GM12878 (cell line): Measurements from ENCODE around the gene TMEM63B. TPM values are rescaled to one million over a fixed set of nuclear protein-coding genes. Genes with fewer than 3 reads are reported as not detected.

ENCODE experiments used
- CREM ChIP-seq: IDR thresholded peaks from 2 replicates; pipeline ENCODE4 v1.6.1; 2014; ENCODE audit warnings: antibody characterized with exemption, low read depth
- FOS ChIP-seq: IDR thresholded peaks from 3 replicates; pipeline ENCODE4 v1.6.1; 2011; ENCODE audit warnings: borderline replicate concordance; ENCODE audit not compliant: insufficient read length; ENCODE audit errors: extremely low read depth
- HDAC6 ChIP-seq: fragments of 200-600 bp; sonication (generic); IDR thresholded peaks from one replicate; pipeline ENCODE4 v1.8.0; 2017; ENCODE audit warnings: antibody characterized with exemption; ENCODE audit not compliant: unreplicated experiment
- JUNB ChIP-seq: IDR thresholded peaks from 2 replicates; pipeline ENCODE4 v1.6.1; 2016; ENCODE audit warnings: antibody characterized with exemption, mild to moderate bottlenecking
- KAT2A ChIP-seq: conservative IDR thresholded peaks from 2 replicates; pipeline ENCODE4 v1.6.1; 2011; ENCODE audit warnings: low read depth, low read length; ENCODE audit not compliant: control insufficient read depth
- LARP7 ChIP-seq: fragments of 450-650 bp; IDR thresholded peaks from 2 replicates; pipeline ENCODE4 v1.6.1; 2017; ENCODE audit warnings: mild to moderate bottlenecking
- MYC ChIP-seq: IDR thresholded peaks from 2 replicates; pipeline ENCODE4 v1.6.1; 2011; ENCODE audit warnings: mild to moderate bottlenecking, low read length, moderate library complexity, inconsistent platforms; ENCODE audit not compliant: insufficient read depth, insufficient replicate concordance, insufficient read length, severe bottlenecking
- NBN ChIP-seq: fragments of 450-650 bp; IDR thresholded peaks from 2 replicates; pipeline ENCODE4 v1.6.1; 2016
- NR2C2 ChIP-seq: IDR thresholded peaks from 2 replicates; pipeline ENCODE4 v1.6.1; 2011; ENCODE audit warnings: borderline replicate concordance, low read depth; ENCODE audit not compliant: control insufficient read depth, insufficient read length
- NR2F1 ChIP-seq: fragments of 450-650 bp; conservative IDR thresholded peaks from 2 replicates; pipeline ENCODE4 v1.6.1; 2017; ENCODE audit warnings: mild to moderate bottlenecking
- POLR2A ChIP-seq: IDR thresholded peaks from 2 replicates; pipeline ENCODE4 v1.6.1; 2011; ENCODE audit warnings: low read depth, mild to moderate bottlenecking, low read length
- POLR2AphosphoS5 ChIP-seq: IDR thresholded peaks from 2 replicates; pipeline ENCODE4 v1.6.1; 2011; ENCODE audit warnings: mild to moderate bottlenecking, low read length, inconsistent platforms
- POU2F2 ChIP-seq: IDR thresholded peaks from 3 replicates; pipeline ENCODE4 v1.6.1; 2011; ENCODE audit warnings: low read depth, mild to moderate bottlenecking, low read length, borderline replicate concordance
- RAD21 ChIP-seq: IDR thresholded peaks from 2 replicates; pipeline ENCODE4 v1.6.1; 2011; ENCODE audit warnings: mild to moderate bottlenecking, low read depth, low read length, moderate library complexity; ENCODE audit not compliant: insufficient read depth
- SMAD5 ChIP-seq: IDR thresholded peaks from 2 replicates; pipeline ENCODE4 v1.6.1; 2016; ENCODE audit warnings: antibody characterized with exemption, low read depth
- STAT3 ChIP-seq: IDR thresholded peaks from 2 replicates; pipeline ENCODE4 v1.6.1; 2011; ENCODE audit warnings: low read depth, low read length, improper control_type of control experiment
- TBL1XR1 ChIP-seq: IDR thresholded peaks from 2 replicates; pipeline ENCODE4 v1.6.1; 2012; ENCODE audit warnings: low read depth, low read length, improper control_type of control experiment
- TCF3 ChIP-seq: IDR thresholded peaks from 2 replicates; pipeline ENCODE4 v1.6.1; 2012; ENCODE audit warnings: low read depth, mild to moderate bottlenecking, low read length, borderline replicate concordance; ENCODE audit not compliant: insufficient read depth
- TCF7 ChIP-seq: IDR thresholded peaks from 2 replicates; pipeline ENCODE4 v1.6.1; 2014; ENCODE audit warnings: antibody characterized with exemption, borderline replicate concordance
- polyA plus RNA-seq, 11 experiments: library from polyadenylated mRNA; depleted of rRNA in 4 of 11; unstranded in 6 of 11; stranded (reverse) in 5 of 11; fragments of >200 nt; fragmentation: Nextera tagmentation in 4 of 11; fragmentation: Illumina TruSeq in 1 of 11; extraction: Ambion mirVana in 4 of 11; extraction: Trizol in 1 of 11; gene quantifications; 1 replicate in 1 of 11; 2 replicates in 10 of 11; pipeline versions ENCODE4 v1.2.1 to v1.2.3, GENCODE V29; 2011 to 2016; ENCODE audit warnings: inconsistent platforms in 2 of 11, missing spikeins in 2 of 11, low read depth in 1 of 11
- total RNA-seq, 4 experiments: library from RNA; depleted of rRNA in 3 of 4; stranded (reverse); fragments of >200 nt in 3 of 4; fragmentation: Illumina TruSeq in 1 of 4; extraction: Trizol in 1 of 4; gene quantifications; 2 replicates each; pipeline versions ENCODE4 v1.2.1 to v1.2.3, GENCODE V29; 2013 to 2021
- TF ChIP-seq, protein P1 (sequence below): fragments of 450-650 bp; formaldehyde crosslinking; IDR thresholded peaks from 2 replicates; pipeline ENCODE4 v1.4.0; 2022; ENCODE audit warnings: mild to moderate bottlenecking, moderate library complexity
- TF ChIP-seq, protein P2 (sequence below): fragments of 450-650 bp; IDR thresholded peaks from 2 replicates; pipeline ENCODE4 v1.6.1; 2017; ENCODE audit warnings: antibody characterized with exemption, mild to moderate bottlenecking, moderate library complexity
- TF ChIP-seq, protein P3 (sequence below): IDR thresholded peaks from 2 replicates; pipeline ENCODE4 v1.6.1; 2011; ENCODE audit warnings: low read depth, low read length, improper control_type of control experiment, borderline replicate concordance
- TF ChIP-seq, protein P4 (sequence below): fragments of 450-650 bp; conservative IDR thresholded peaks from 2 replicates; pipeline ENCODE4 v1.6.1; 2017; ENCODE audit warnings: mild to moderate bottlenecking, moderate library complexity

The TMEM63B gene
- total and polyA plus RNA-seq, 10 of the 15 experiments (the other 5 are each of a cell fraction or from before 2014, with no cell fraction given), result 0.09 to 15.0 (median 7.1) TPM; not detected in 1

DNA sequence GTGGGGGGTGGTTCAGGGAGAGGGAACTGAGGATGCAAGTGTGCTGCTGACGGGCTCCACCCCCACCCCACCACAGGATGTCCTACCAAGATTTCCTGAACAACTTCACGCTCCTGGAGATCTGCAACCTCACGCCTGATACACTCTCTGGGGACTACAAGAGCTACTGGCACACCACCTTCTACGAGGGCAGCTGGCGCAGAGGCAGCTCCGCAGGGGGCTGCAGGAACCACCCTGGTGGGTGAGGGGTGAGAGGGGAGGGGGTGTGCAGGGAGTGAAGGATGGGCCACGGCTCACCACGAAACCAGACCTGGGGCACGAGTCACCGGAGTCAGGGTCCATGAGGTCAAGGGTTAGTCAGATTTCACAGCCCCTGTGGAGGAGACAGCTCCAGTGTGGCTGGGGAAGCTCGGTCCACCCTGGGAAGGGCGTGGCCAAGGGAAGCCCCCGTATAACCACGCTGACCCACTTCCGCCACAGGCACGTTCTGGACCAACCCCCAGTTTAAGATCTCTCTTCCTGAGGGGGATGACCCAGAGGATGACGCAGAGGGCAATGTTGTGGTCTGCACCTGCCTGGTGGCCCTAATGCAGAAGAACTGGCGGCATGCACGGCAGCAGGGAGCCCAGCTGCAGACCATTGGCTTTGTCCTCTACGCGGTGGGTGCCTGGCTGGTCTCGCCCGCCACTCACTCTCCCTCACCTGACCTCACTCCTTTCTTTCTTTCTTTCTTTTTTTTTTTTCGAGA is 49.6 kb downstream of the TMEM63B start (continued):
- TF ChIP-seq, protein P1, sequence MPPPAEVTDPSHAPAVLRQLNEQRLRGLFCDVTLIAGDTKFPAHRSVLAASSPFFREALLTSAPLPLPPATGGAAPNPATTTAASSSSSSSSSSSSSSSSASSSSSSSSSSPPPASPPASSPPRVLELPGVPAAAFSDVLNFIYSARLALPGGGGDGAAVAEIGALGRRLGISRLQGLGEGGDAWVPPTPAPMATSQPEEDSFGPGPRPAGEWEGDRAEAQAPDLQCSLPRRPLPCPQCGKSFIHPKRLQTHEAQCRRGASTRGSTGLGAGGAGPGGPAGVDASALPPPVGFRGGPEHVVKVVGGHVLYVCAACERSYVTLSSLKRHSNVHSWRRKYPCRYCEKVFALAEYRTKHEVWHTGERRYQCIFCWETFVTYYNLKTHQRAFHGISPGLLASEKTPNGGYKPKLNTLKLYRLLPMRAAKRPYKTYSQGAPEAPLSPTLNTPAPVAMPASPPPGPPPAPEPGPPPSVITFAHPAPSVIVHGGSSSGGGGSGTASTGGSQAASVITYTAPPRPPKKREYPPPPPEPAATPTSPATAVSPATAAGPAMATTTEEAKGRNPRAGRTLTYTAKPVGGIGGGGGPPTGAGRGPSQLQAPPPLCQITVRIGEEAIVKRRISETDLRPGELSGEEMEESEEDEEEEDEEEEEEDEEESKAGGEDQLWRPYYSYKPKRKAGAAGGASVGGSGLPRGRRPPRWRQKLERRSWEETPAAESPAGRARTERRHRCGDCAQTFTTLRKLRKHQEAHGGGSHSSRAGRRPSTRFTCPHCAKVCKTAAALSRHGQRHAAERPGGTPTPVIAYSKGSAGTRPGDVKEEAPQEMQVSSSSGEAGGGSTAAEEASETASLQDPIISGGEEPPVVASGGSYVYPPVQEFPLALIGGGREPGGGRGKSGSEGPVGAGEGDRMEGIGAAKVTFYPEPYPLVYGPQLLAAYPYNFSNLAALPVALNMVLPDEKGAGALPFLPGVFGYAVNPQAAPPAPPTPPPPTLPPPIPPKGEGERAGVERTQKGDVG (CRISPR knock-in tag), result no peak
- TF ChIP-seq, protein P2, sequence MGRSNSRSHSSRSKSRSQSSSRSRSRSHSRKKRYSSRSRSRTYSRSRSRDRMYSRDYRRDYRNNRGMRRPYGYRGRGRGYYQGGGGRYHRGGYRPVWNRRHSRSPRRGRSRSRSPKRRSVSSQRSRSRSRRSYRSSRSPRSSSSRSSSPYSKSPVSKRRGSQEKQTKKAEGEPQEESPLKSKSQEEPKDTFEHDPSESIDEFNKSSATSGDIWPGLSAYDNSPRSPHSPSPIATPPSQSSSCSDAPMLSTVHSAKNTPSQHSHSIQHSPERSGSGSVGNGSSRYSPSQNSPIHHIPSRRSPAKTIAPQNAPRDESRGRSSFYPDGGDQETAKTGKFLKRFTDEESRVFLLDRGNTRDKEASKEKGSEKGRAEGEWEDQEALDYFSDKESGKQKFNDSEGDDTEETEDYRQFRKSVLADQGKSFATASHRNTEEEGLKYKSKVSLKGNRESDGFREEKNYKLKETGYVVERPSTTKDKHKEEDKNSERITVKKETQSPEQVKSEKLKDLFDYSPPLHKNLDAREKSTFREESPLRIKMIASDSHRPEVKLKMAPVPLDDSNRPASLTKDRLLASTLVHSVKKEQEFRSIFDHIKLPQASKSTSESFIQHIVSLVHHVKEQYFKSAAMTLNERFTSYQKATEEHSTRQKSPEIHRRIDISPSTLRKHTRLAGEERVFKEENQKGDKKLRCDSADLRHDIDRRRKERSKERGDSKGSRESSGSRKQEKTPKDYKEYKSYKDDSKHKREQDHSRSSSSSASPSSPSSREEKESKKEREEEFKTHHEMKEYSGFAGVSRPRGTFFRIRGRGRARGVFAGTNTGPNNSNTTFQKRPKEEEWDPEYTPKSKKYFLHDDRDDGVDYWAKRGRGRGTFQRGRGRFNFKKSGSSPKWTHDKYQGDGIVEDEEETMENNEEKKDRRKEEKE, result no peak
- TF ChIP-seq MYC (no peak), JUNB (no peak), POU2F2 (no peak), CREM (peak; percentile 75), NR2C2 (no peak), TBL1XR1 (no peak), NBN (0 out of 2 replicates have a peak, but pooled peaks have one; percentile 48), HDAC6 (no peak), SMAD5 (no peak), TCF3 (peak; percentile 43; the same call in 1 of the 2 replicates), LARP7 (no peak), NR2F1 (peak; percentile 90), TCF7 (no peak), STAT3 (no peak), RAD21 (no peak), FOS (no peak), POLR2AphosphoS5 (no peak), KAT2A (no peak), POLR2A (no peak)
- TF ChIP-seq, protein P3, sequence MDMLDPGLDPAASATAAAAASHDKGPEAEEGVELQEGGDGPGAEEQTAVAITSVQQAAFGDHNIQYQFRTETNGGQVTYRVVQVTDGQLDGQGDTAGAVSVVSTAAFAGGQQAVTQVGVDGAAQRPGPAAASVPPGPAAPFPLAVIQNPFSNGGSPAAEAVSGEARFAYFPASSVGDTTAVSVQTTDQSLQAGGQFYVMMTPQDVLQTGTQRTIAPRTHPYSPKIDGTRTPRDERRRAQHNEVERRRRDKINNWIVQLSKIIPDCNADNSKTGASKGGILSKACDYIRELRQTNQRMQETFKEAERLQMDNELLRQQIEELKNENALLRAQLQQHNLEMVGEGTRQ, result no peak
- TF ChIP-seq, protein P4, sequence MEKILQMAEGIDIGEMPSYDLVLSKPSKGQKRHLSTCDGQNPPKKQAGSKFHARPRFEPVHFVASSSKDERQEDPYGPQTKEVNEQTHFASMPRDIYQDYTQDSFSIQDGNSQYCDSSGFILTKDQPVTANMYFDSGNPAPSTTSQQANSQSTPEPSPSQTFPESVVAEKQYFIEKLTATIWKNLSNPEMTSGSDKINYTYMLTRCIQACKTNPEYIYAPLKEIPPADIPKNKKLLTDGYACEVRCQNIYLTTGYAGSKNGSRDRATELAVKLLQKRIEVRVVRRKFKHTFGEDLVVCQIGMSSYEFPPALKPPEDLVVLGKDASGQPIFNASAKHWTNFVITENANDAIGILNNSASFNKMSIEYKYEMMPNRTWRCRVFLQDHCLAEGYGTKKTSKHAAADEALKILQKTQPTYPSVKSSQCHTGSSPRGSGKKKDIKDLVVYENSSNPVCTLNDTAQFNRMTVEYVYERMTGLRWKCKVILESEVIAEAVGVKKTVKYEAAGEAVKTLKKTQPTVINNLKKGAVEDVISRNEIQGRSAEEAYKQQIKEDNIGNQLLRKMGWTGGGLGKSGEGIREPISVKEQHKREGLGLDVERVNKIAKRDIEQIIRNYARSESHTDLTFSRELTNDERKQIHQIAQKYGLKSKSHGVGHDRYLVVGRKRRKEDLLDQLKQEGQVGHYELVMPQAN, result 0 out of 2 replicates have a peak, but pooled peaks have one; percentile 34
